HCT116 (cell line): ENCODE measurements around the gene SP100. TPM values are rescaled to one million over a fixed set of nuclear protein-coding genes. Genes with fewer than 3 reads are reported as not detected.

ENCODE experiments used
- ATAC-seq: fragments of 200-7000 bp; cut with Tn5 transposase; 2 replicates; pipeline ENCODE4 v1.9.1; 2020; ENCODE audit warnings: mild to moderate bottlenecking, moderate library complexity
- BruUV-seq: library from RNA; stranded (reverse); fragments of 400-500 nt; replicated peaks from 2 replicates; lab custom pipeline; 2021; lab: Mats Ljungman, UMichigan
- CTCF ChIA-PET: fragments of 300-600 bp; sonication (Branson Sonifier 250); formaldehyde crosslinking; loops from one replicate; lab custom pipeline; 2021; ENCODE audit warnings: antibody characterized with exemption; lab: Charles Lee
- POLR2A ChIA-PET: fragments of 300-600, 350-600 bp; sonication (Branson Sonifier 250); formaldehyde crosslinking; loops from one replicate; lab custom pipeline; 2021; ENCODE audit warnings: antibody characterized with exemption; lab: Charles Lee
- RAD21 ChIA-PET, 2 experiments: fragments of 300-600 bp; sonication (Branson Sonifier 250); formaldehyde crosslinking; loops; one replicate each; lab custom pipeline; 2023; ENCODE audit warnings: low total read pairs in 2 of 2; ENCODE audit not compliant: uncharacterized antibody in 2 of 2, unreplicated experiment in 2 of 2, low non-redundant PET in 1 of 2; lab: Charles Lee
- DNase-seq: peaks from one replicate; pipeline ENCODE4 v3.0.0-alpha.2; 2010; ENCODE audit warnings: low read depth, low spot score
- H2AFZ ChIP-seq: fragments of 200-600 bp; shearing (Covaris generic), sonication (generic); 2 replicates; pipeline ENCODE4 v1.6.1; 2017; ENCODE audit warnings: low read depth, mixed run types, mixed read lengths, antibody characterized with exemption, low read length; ENCODE audit not compliant: poor library complexity, severe bottlenecking
- H3K27ac ChIP-seq: 2 replicates; pipeline ENCODE4 v1.5.1; 2012; ENCODE audit warnings: low read depth, low read length
- H3K27me3 ChIP-seq: fragments of 200-600 bp; sonication (generic); 2 replicates; pipeline ENCODE4 v1.6.1; 2016; ENCODE audit warnings: mixed run types, low read length, mixed read lengths; ENCODE audit not compliant: insufficient read depth
- H3K36me3 ChIP-seq, 2 experiments: fragments of 200-500 bp in 1 of 2; fragments of 200-600 bp in 1 of 2; sonication (Bioruptor generic) in 1 of 2; sonication (generic) in 1 of 2; 2 replicates each; pipeline versions ENCODE4 v1.5.1 to v1.6.1; 2014 to 2016; ENCODE audit warnings: low read length in 2 of 2, inconsistent platforms in 1 of 2, mixed read lengths in 1 of 2, mixed run types in 1 of 2; ENCODE audit not compliant: insufficient read depth in 2 of 2, control insufficient read depth in 1 of 2
- H3K4me1 ChIP-seq, 2 experiments: fragments of 200-600 bp in 1 of 2; sonication (generic) in 1 of 2; 2 replicates each; pipeline versions ENCODE4 v1.5.1 to v1.6.1; 2012 to 2017; ENCODE audit warnings: low read length in 2 of 2, inconsistent platforms in 1 of 2, mild to moderate bottlenecking in 1 of 2, mixed read lengths in 1 of 2, mixed run types in 1 of 2, moderate library complexity in 1 of 2; ENCODE audit not compliant: insufficient read depth in 2 of 2, control insufficient read depth in 1 of 2
- H3K4me2 ChIP-seq: fragments of 200-600 bp; sonication (generic); 2 replicates; pipeline ENCODE4 v1.6.1; 2017; ENCODE audit warnings: mixed run types, low read length, mixed read lengths
- H3K4me3 ChIP-seq, 2 experiments: fragments of 200-600 bp in 1 of 2; sonication (generic) in 1 of 2; replicated peaks in 1 of 2; 2 replicates each; pipeline ENCODE4 v1.5.1; 2011 to 2016; ENCODE audit warnings: low read length in 2 of 2, control low read depth in 1 of 2, low read depth in 1 of 2, mild to moderate bottlenecking in 1 of 2, mixed read lengths in 1 of 2, mixed run types in 1 of 2
- H3K79me2 ChIP-seq: fragments of 200-600 bp; sonication (generic); 2 replicates; pipeline ENCODE4 v1.6.1; 2017; ENCODE audit warnings: mild to moderate bottlenecking, mixed run types, low read length, moderate library complexity, mixed read lengths; ENCODE audit not compliant: insufficient read depth
- H3K9ac ChIP-seq: fragments of 200-600 bp; sonication (generic); 2 replicates; pipeline ENCODE4 v1.6.1; 2016; ENCODE audit warnings: low read length, mixed read lengths
- H3K9me2 ChIP-seq: fragments of 200-600 bp; sonication (generic), shearing (Covaris generic); 2 replicates; pipeline ENCODE4 v1.6.1; 2017; ENCODE audit warnings: mixed run types, mild to moderate bottlenecking, moderate library complexity; ENCODE audit not compliant: insufficient read depth
- H3K9me3 ChIP-seq, 2 experiments: fragments of 200-500 bp in 1 of 2; fragments of 200-600 bp in 1 of 2; sonication (Bioruptor generic) in 1 of 2; sonication (generic) in 1 of 2; 2 replicates each; pipeline ENCODE4 v1.6.1; 2014 to 2017; ENCODE audit warnings: low read length in 2 of 2, mixed read lengths in 2 of 2, inconsistent platforms in 1 of 2, low read depth in 1 of 2, mild to moderate bottlenecking in 1 of 2, mixed run types in 1 of 2, moderate library complexity in 1 of 2; ENCODE audit not compliant: control insufficient read depth in 1 of 2, insufficient read depth in 1 of 2
- H4K20me1 ChIP-seq: fragments of 200-600 bp; sonication (generic), shearing (Covaris generic); 2 replicates; pipeline ENCODE4 v1.6.1; 2017; ENCODE audit warnings: mixed run types, mild to moderate bottlenecking, moderate library complexity; ENCODE audit not compliant: insufficient read depth
- ATF3 ChIP-seq: IDR thresholded peaks from 2 replicates; pipeline ENCODE4 v1.6.1; 2012
- CBX3 ChIP-seq: IDR thresholded peaks from 2 replicates; pipeline ENCODE4 v1.6.1; 2012; ENCODE audit warnings: low read depth
- CEBPB ChIP-seq: IDR thresholded peaks from 2 replicates; pipeline ENCODE4 v1.6.1; 2012; ENCODE audit warnings: low read depth
- CTCF ChIP-seq, 3 experiments: fragments of 200-600 bp in 1 of 3; sonication (generic) in 1 of 3; IDR thresholded peaks in 2 of 3; conservative IDR thresholded peaks in 1 of 3; 2 replicates each; pipeline ENCODE4 v1.5.1; 2012 to 2017; ENCODE audit warnings: low read depth in 2 of 3, low read length in 2 of 3, antibody characterized with exemption in 1 of 3, borderline replicate concordance in 1 of 3, control low read depth in 1 of 3, mild to moderate bottlenecking in 1 of 3, mixed read lengths in 1 of 3, mixed run types in 1 of 3, moderate library complexity in 1 of 3; ENCODE audit not compliant: insufficient read depth in 1 of 3
- EGR1 ChIP-seq: IDR thresholded peaks from 2 replicates; pipeline ENCODE4 v1.6.1; 2012; ENCODE audit warnings: low read depth
- ELF1 ChIP-seq: IDR thresholded peaks from 2 replicates; pipeline ENCODE4 v1.6.1; 2012; ENCODE audit warnings: low read depth, borderline replicate concordance
- EZH2 ChIP-seq: fragments of 200-600 bp; sonication (generic); IDR thresholded peaks from 2 replicates; pipeline ENCODE4 v1.6.1; 2017; ENCODE audit warnings: antibody characterized with exemption, mixed run types
- FOSL1 ChIP-seq: IDR thresholded peaks from 2 replicates; pipeline ENCODE4 v1.6.1; 2012; ENCODE audit warnings: low read depth
- JUND ChIP-seq: IDR thresholded peaks from 2 replicates; pipeline ENCODE4 v1.6.1; 2012
- MAX ChIP-seq: IDR thresholded peaks from 2 replicates; pipeline ENCODE4 v1.6.1; 2012
- POLR2A ChIP-seq: IDR thresholded peaks from 2 replicates; pipeline ENCODE4 v1.7.0; 2011; ENCODE audit warnings: borderline replicate concordance; ENCODE audit not compliant: insufficient read depth, insufficient read length; ENCODE audit errors: extremely low read depth
- RAD21 ChIP-seq: IDR thresholded peaks from 2 replicates; pipeline ENCODE4 v1.6.1; 2012; ENCODE audit warnings: low read depth, mild to moderate bottlenecking
- SP1 ChIP-seq: IDR thresholded peaks from 2 replicates; pipeline ENCODE4 v1.6.1; 2012; ENCODE audit warnings: low read depth
- TCF7L2 ChIP-seq: IDR thresholded peaks from 2 replicates; pipeline ENCODE4 v1.7.0; 2011; ENCODE audit warnings: borderline replicate concordance, inconsistent platforms; ENCODE audit not compliant: insufficient read depth, insufficient read length; ENCODE audit errors: extremely low read depth
- YY1 ChIP-seq: IDR thresholded peaks from 2 replicates; pipeline ENCODE4 v1.6.1; 2011; ENCODE audit warnings: low read length, low read depth, moderate library complexity, mild to moderate bottlenecking; ENCODE audit not compliant: insufficient replicate concordance; ENCODE audit errors: extremely low read depth
- ZBTB33 ChIP-seq: IDR thresholded peaks from 2 replicates; pipeline ENCODE4 v1.6.1; 2011; ENCODE audit warnings: mild to moderate bottlenecking, low read length, moderate library complexity; ENCODE audit not compliant: insufficient replicate concordance; ENCODE audit errors: extremely low read depth
- ZNF274 ChIP-seq: fragments of 200-500 bp; sonication (Bioruptor generic); IDR thresholded peaks from 2 replicates; pipeline ENCODE4 v1.6.1; 2014; ENCODE audit warnings: mild to moderate bottlenecking, low read depth, low read length, inconsistent platforms
- intact Hi-C: fragments of 100-400 bp; cut with micrococcal nuclease; formaldehyde crosslinking; loops from 2 replicates; pipeline ENCODE4 v1.10.0; 2022
- total RNA-seq: library from RNA; stranded (reverse); gene quantifications from one replicate; pipeline ENCODE4 v1.2.1, GENCODE V29; 2021; ENCODE audit not compliant: unreplicated experiment

Gene SP100
- total RNA-seq, 1 experiment from 2014 or later = 48.1 TPM

- TF ChIP-seq ZBTB33 = no peak
Measured at GRCh38 chr2:230382108-230382507, 33.9 kb upstream of the SP100 start (continued).

GRCh38 chr2:230383453-230383852 lies 32.5 kb upstream of the SP100 start:
- CTCF ChIA-PET = no interaction called here
- Histone ChIP-seq H4K20me1 (no peaks in the 10 kb centered on the region; the same call in 1 of the 2 replicates), H3K4me1 (no peaks in the 10 kb centered on the region), H3K27me3 (no peaks in the 10 kb centered on the region), H2AFZ (no peak overlapping the region), H3K27ac (no peak overlapping the region), H3K4me3 (no peak overlapping the region), H3K9ac (no peak overlapping the region), H3K36me3 (peaks cover 3 to 13% of the 10 kb centered on the region in 2 experiments; a peak in 3 of 4 replicates), H3K79me2 (no peaks in the 10 kb centered on the region), H3K9me2 (no peaks in the 10 kb centered on the region; the same call in 1 of the 2 replicates), H3K9me3 (no peaks in the 10 kb centered on the region), H3K4me2 (no peak overlapping the region)
- RAD21 ChIA-PET = no interaction called here
- ATAC-seq (no peak), DNase-seq (no peak)
- POLR2A ChIA-PET = no interaction called here
- intact Hi-C loops = no loop called here
- BruUV-seq = no TSS peak
- no peak for TF ChIP-seq MAX
- TF ChIP-seq EZH2 = no peak
- TF ChIP-seq CBX3 = no peak
- TF ChIP-seq POLR2A = no peak
- no peak for TF ChIP-seq YY1
- no peak for TF ChIP-seq FOSL1
- no peak for TF ChIP-seq CEBPB
- TF ChIP-seq TCF7L2 = no peak
- TF ChIP-seq RAD21 = no peak
- no peak for TF ChIP-seq ZNF274
- no peak for TF ChIP-seq SP1
- TF ChIP-seq ELF1 = no peak
- no peak for TF ChIP-seq EGR1
- TF ChIP-seq CTCF (IDR thresholded peaks at IDR 0.05 in 2 of 3, conservative IDR thresholded peaks at IDR 0.05 in 1 of 3; ENCODE audit: borderline replicate concordance in 1 of 3, insufficient read depth in 1 of 3, low read depth in 2 of 3, low read length in 2 of 3) = no peak
- no peak for TF ChIP-seq ATF3
- TF ChIP-seq JUND = no peak
- no peak for TF ChIP-seq ZBTB33
